Measurements from ENCODE around the gene TCEA2.

The TCEA2 gene

GRCh38 chr20:64025101-64025825, 37.7 kb upstream of the TCEA2 start:
- Histone ChIP-seq H3K4me1 (ENCODE audit: low read length) (no peaks in the 10 kb centered on the region), H3K27ac (ENCODE audit: low read length) (no peak overlapping the region), H3K9ac (ENCODE audit: low read length) (no peak overlapping the region), H4K20me1 (ENCODE audit: insufficient read depth, low read length) (no peaks in the 10 kb centered on the region), H3K36me3 (replicated peaks; ENCODE audit: insufficient read depth, low read length) (no peaks in the 10 kb centered on the region), H3K9me2 (replicated peaks; ENCODE audit: insufficient read depth, low read length) (no peaks in the 10 kb centered on the region), H3K27me3 (replicated peaks; ENCODE audit: insufficient read depth, low read length) (no peaks in the 10 kb centered on the region), H3F3A (ENCODE audit: insufficient read depth, low read length) (no peaks in the 10 kb centered on the region), H3K4me3 (ENCODE audit: low read length) (no peak overlapping the region), H3K4me2 (ENCODE audit: low read depth, low read length) (no peak overlapping the region), H3K79me2 (ENCODE audit: low read length) (no peaks in the 10 kb centered on the region), H2AFZ (ENCODE audit: low read length) (no peak overlapping the region), H3K9me3 (replicated peaks; ENCODE audit: insufficient read depth, low read length) (no peaks in the 10 kb centered on the region)
- no peak for DNase-seq
- TF ChIP-seq CTCF (IDR thresholded peaks at IDR 0.05; ENCODE audit: low read length) (no peak), EZH2 (optimal IDR thresholded peaks at IDR 0.05; ENCODE audit: low read depth, low read length) (no peak), EZH2phosphoT487 (IDR thresholded peaks at IDR 0.05; ENCODE audit: low read length) (no peak)

GRCh38 chr20:64025826-64026412, 37.1 kb upstream of the TCEA2 start:
- Histone ChIP-seq H4K20me1 (ENCODE audit: insufficient read depth, low read length) (no peaks in the 10 kb centered on the region), H3K79me2 (ENCODE audit: low read length) (no peaks in the 10 kb centered on the region), H3K9ac (ENCODE audit: low read length) (no peak overlapping the region), H2AFZ (ENCODE audit: low read length) (no peak overlapping the region), H3K4me2 (ENCODE audit: low read depth, low read length) (no peak overlapping the region), H3K4me3 (ENCODE audit: low read length) (no peak overlapping the region), H3K4me1 (ENCODE audit: low read length) (no peaks in the 10 kb centered on the region), H3F3A (ENCODE audit: insufficient read depth, low read length) (no peaks in the 10 kb centered on the region), H3K9me3 (replicated peaks; ENCODE audit: insufficient read depth, low read length) (no peaks in the 10 kb centered on the region), H3K36me3 (replicated peaks; ENCODE audit: insufficient read depth, low read length) (no peaks in the 10 kb centered on the region), H3K27ac (ENCODE audit: low read length) (no peak overlapping the region), H3K27me3 (replicated peaks; ENCODE audit: insufficient read depth, low read length) (no peaks in the 10 kb centered on the region), H3K9me2 (replicated peaks; ENCODE audit: insufficient read depth, low read length) (no peaks in the 10 kb centered on the region)
- DNase-seq = no peak
- TF ChIP-seq CTCF (IDR thresholded peaks at IDR 0.05; ENCODE audit: low read length) = no peak
- TF ChIP-seq EZH2 (optimal IDR thresholded peaks at IDR 0.05; ENCODE audit: low read depth, low read length) = no peak

GRCh38 chr20:64027981-64028685, 34.9 kb upstream of the TCEA2 start:
- Histone ChIP-seq H3K36me3 (replicated peaks; ENCODE audit: insufficient read depth, low read length) (no peaks in the 10 kb centered on the region), H3K79me2 (ENCODE audit: low read length) (no peaks in the 10 kb centered on the region), H3K9me3 (replicated peaks; ENCODE audit: insufficient read depth, low read length) (no peaks in the 10 kb centered on the region), H3K27ac (ENCODE audit: low read length) (no peak overlapping the region), H2AFZ (ENCODE audit: low read length) (no peak overlapping the region), H3K4me2 (ENCODE audit: low read depth, low read length) (no peak overlapping the region), H3F3A (ENCODE audit: insufficient read depth, low read length) (no peaks in the 10 kb centered on the region), H3K9me2 (replicated peaks; ENCODE audit: insufficient read depth, low read length) (no peaks in the 10 kb centered on the region), H4K20me1 (ENCODE audit: insufficient read depth, low read length) (no peaks in the 10 kb centered on the region), H3K9ac (ENCODE audit: low read length) (no peak overlapping the region), H3K4me3 (ENCODE audit: low read length) (no peak overlapping the region), H3K4me1 (ENCODE audit: low read length) (no peaks in the 10 kb centered on the region), H3K27me3 (replicated peaks; ENCODE audit: insufficient read depth, low read length) (no peaks in the 10 kb centered on the region)
- TF ChIP-seq CTCF (IDR thresholded peaks at IDR 0.05; ENCODE audit: low read length) (no peak), EZH2 (optimal IDR thresholded peaks at IDR 0.05; ENCODE audit: low read depth, low read length) (no peak), EZH2phosphoT487 (IDR thresholded peaks at IDR 0.05; ENCODE audit: low read length) (no peak)
- DNase-seq = no peak

Data from MM.1S (cell line).